ENCODE results near the gene CELA2B. TPM values are rescaled to one million over a fixed set of nuclear protein-coding genes. Genes with fewer than 3 reads are reported as not detected.
"Not testable (repeated sequence)": the region's sequence is repeated elsewhere in the genome, so short reads cannot be mapped to it uniquely, and the experiment has no call there.

CELA2B gene
- total and polyA plus RNA-seq, 4 donors = not detected

GRCh38 chr1:15513192-15513591 lies 37.3 kb downstream of the CELA2B start (continued):
- TF ChIP-seq REST (IDR thresholded peaks at IDR 0.05) (no peak), YY1 (IDR thresholded peaks at IDR 0.05) (no peak), TAF1 (conservative IDR thresholded peaks at IDR 0.05) (no peak), RXRA (IDR thresholded peaks at IDR 0.05) (no peak), EGR1 (IDR thresholded peaks at IDR 0.05; ENCODE audit: low read depth in 2 of 2) (no peak), FOXA2 (IDR thresholded peaks at IDR 0.05) (no peak)

DNA sequence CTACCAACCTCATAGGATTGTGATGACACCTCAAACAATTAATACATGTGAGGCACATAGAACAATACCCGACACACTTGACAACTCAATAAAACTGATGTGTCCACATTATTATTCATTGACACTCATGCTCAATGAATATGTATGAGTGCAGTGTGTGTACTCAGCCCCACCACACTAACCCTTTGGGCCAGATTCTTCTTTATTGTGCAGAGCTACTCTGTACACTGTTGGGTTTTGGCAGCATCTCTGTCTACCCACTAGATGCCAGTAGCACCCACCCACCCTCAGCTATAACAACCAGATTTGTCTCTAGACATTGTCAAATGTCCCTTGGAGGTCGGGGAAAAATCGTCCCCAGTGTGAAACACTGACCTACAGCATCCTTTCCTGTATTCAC lies 38.0 kb downstream of the CELA2B start:
- no peaks in the 10 kb centered on the region for H3K4me1 ChIP-seq (ENCODE audit: control insufficient read depth in 4 of 4, insufficient read depth in 4 of 4, low read length in 3 of 4)

DNA sequence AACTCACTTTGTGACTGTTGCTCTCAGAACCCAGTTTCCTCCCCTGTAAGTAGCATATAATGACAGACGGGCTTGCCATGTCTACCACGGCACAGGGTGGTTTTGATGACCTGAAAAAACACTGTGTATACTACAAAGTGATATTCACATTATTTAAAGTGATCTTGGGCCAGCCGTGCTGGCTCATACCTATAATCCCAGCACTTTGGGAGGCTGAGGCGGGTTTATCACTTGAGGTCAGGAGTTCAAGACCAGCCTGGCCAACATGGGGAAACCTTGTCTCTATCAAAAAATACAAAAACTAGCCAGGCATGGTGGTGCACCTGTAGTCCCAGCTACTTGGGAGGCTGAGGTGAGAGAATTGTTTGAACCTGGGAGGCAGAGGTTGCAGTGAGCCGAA lies 38.7 kb downstream of the CELA2B start:
- DNase-seq (ENCODE audit: low spot score); H3K36me3 ChIP-seq (ENCODE audit: control insufficient read depth in 4 of 4, insufficient read depth in 3 of 4, low read depth in 1 of 4, low read length in 3 of 4); H3K9ac ChIP-seq (ENCODE audit: low read depth in 1 of 2, low read length in 2 of 2); H3K9me3 ChIP-seq (ENCODE audit: control insufficient read depth in 4 of 4, low read length in 3 of 4); H3K27ac ChIP-seq (ENCODE audit: low read depth in 1 of 2, low read length in 2 of 2); H3K27me3 ChIP-seq (ENCODE audit: control insufficient read depth in 4 of 4, insufficient read depth in 4 of 4, low read length in 3 of 4); H3K4me1 ChIP-seq (ENCODE audit: control insufficient read depth in 4 of 4, insufficient read depth in 4 of 4, low read length in 3 of 4); H3K4me3 ChIP-seq (ENCODE audit: low read depth in 1 of 3, low read length in 3 of 3): not testable (repeated sequence)
- 94% methylated on average over 5 of the region's 5 CpGs for WGBS

More for the DNA sequence above, 38.0 kb downstream of the CELA2B start:
- 94% methylated on average over 3 of the region's 3 CpGs for WGBS
- Histone ChIP-seq H3K27me3 (ENCODE audit: control insufficient read depth in 4 of 4, insufficient read depth in 4 of 4, low read length in 3 of 4) (no peaks in the 10 kb centered on the region), H3K9me3 (ENCODE audit: control insufficient read depth in 4 of 4, low read length in 3 of 4) (no peaks in the 10 kb centered on the region), H3K9ac (ENCODE audit: low read depth in 1 of 2, low read length in 2 of 2) (no peak overlapping the region), H3K4me3 (ENCODE audit: low read depth in 1 of 3, low read length in 3 of 3) (no peak overlapping the region), H3K27ac (ENCODE audit: low read depth in 1 of 2, low read length in 2 of 2) (no peak overlapping the region), H3K36me3 (ENCODE audit: control insufficient read depth in 4 of 4, insufficient read depth in 3 of 4, low read depth in 1 of 4, low read length in 3 of 4) (peaks cover 0 to 7% (median 4%) of the 10 kb centered on the region in 4 donors)
- DNase-seq (ENCODE audit: low spot score) = no peak
- TF ChIP-seq NR2F2 (IDR thresholded peaks at IDR 0.05) (no peak), GABPA (IDR thresholded peaks at IDR 0.05 in 1 of 2, conservative IDR thresholded peaks at IDR 0.05 in 1 of 2) (no peak), RXRA (IDR thresholded peaks at IDR 0.05) (no peak), JUND (IDR thresholded peaks at IDR 0.05) (no peak)
- TF ChIP-seq, protein P1, sequence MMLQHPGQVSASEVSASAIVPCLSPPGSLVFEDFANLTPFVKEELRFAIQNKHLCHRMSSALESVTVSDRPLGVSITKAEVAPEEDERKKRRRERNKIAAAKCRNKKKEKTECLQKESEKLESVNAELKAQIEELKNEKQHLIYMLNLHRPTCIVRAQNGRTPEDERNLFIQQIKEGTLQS (IDR thresholded peaks at IDR 0.05) = no peak

- WGBS = 74% methylated on average over 2 of the region's 2 CpGs
- H3K27ac ChIP-seq (ENCODE audit: low read depth in 1 of 2, low read length in 2 of 2) = no peak overlapping the region
- TF ChIP-seq JUND (IDR thresholded peaks at IDR 0.05) (no peak), REST (IDR thresholded peaks at IDR 0.05) (no peak), SP1 (IDR thresholded peaks at IDR 0.05) (no peak), TAF1 (conservative IDR thresholded peaks at IDR 0.05) (no peak), YY1 (IDR thresholded peaks at IDR 0.05) (no peak), NR2F2 (IDR thresholded peaks at IDR 0.05) (no peak), HNF4A (conservative IDR thresholded peaks at IDR 0.05) (no peak), HNF4G (IDR thresholded peaks at IDR 0.05) (no peak), RAD21 (IDR thresholded peaks at IDR 0.05) (no peak), FOXA2 (IDR thresholded peaks at IDR 0.05) (no peak)
- TF ChIP-seq, protein P2, sequence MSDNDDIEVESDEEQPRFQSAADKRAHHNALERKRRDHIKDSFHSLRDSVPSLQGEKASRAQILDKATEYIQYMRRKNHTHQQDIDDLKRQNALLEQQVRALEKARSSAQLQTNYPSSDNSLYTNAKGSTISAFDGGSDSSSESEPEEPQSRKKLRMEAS (IDR thresholded peaks at IDR 0.05) = no peak
- TF ChIP-seq, protein P3, sequence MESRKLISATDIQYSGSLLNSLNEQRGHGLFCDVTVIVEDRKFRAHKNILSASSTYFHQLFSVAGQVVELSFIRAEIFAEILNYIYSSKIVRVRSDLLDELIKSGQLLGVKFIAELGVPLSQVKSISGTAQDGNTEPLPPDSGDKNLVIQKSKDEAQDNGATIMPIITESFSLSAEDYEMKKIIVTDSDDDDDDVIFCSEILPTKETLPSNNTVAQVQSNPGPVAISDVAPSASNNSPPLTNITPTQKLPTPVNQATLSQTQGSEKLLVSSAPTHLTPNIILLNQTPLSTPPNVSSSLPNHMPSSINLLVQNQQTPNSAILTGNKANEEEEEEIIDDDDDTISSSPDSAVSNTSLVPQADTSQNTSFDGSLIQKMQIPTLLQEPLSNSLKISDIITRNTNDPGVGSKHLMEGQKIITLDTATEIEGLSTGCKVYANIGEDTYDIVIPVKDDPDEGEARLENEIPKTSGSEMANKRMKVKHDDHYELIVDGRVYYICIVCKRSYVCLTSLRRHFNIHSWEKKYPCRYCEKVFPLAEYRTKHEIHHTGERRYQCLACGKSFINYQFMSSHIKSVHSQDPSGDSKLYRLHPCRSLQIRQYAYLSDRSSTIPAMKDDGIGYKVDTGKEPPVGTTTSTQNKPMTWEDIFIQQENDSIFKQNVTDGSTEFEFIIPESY (IDR thresholded peaks at IDR 0.05) = no peak
- TF ChIP-seq, protein P1 (IDR thresholded peaks at IDR 0.05) = no peak
These were observed 39.2 kb downstream of the CELA2B start for GRCh38 chr1:15515022-15515663.

More at GRCh38 chr1:15515022-15515663, 39.2 kb downstream of the CELA2B start:
- no peaks in the 10 kb centered on the region for H3K27me3 ChIP-seq (ENCODE audit: control insufficient read depth in 4 of 4, insufficient read depth in 4 of 4, low read length in 3 of 4)
- peaks cover 0 to 7% (median 4%) of the 10 kb centered on the region in 4 donors for H3K36me3 ChIP-seq (ENCODE audit: control insufficient read depth in 4 of 4, insufficient read depth in 3 of 4, low read depth in 1 of 4, low read length in 3 of 4)
- H3K9ac ChIP-seq (ENCODE audit: low read depth in 1 of 2, low read length in 2 of 2) = no peak overlapping the region
- no peak for DNase-seq (ENCODE audit: low spot score)
- H3K4me1 ChIP-seq (ENCODE audit: control insufficient read depth in 4 of 4, insufficient read depth in 4 of 4, low read length in 3 of 4) = no peaks in the 10 kb centered on the region
- no peak overlapping the region for H3K4me3 ChIP-seq (ENCODE audit: low read depth in 1 of 3, low read length in 3 of 3)
- no peaks in the 10 kb centered on the region for H3K9me3 ChIP-seq (ENCODE audit: control insufficient read depth in 4 of 4, low read length in 3 of 4)
